NK-92 treated with Interleukin-12 subunit alpha and Interleukin-12 subunit beta, amount 100 ng/mL, for 24 hours (cell line): Measurements from ENCODE around the gene AMOTL1.
"Not testable (repeated sequence)": the region's sequence is repeated elsewhere in the genome, so short reads cannot be mapped to it uniquely, and the experiment has no call there.

ENCODE experiments used
- DNase-seq: peaks from one replicate; lab custom pipeline; 2025; lab: John Stamatoyannopoulos, UW

The AMOTL1 gene

DNA sequence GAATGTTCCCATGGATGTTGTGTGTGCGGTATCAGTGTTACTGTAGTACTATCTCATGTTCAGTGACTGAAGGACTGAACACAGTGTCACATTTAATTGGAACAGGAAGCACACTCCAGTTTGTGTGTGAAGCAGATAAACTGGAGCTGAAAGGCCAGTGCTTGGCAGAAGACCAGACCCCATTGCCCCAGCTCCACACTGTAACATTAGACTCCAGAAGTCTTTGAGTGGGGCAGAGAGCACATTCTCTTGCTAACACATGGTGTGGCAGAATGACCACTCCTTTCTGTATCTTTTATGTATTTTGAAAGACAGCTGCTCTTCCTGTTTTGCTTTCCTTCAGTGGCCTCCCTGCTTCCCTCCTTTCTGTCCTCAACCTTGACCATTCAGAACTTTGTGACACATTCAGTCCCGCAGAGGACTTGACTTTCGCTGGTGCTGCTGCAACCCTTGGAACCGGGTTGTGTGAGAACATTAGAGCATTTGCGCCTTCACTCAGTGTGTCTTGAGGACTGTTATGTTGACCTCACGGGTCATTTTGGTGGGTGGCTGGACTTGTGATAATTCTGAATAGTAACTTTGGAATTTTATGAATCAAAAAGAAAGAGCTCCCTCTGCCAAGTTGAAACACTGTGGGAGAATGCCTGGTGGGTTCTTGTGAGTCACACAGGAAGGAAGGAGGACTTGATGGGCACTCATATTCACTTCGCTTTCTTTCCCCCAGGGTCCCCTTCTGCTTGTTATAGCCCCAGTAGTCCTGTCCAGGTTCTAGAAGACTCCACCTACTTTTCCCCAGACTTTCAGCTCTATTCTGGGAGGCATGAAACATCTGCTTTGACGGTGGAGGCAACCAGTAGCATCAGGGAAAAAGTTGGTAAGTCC, 26.4 kb downstream of the AMOTL1 start:
- no peak for DNase-seq

GRCh38 chr11:94795476-94796189, 27.5 kb downstream of the AMOTL1 start:
- no peak for DNase-seq

DNA sequence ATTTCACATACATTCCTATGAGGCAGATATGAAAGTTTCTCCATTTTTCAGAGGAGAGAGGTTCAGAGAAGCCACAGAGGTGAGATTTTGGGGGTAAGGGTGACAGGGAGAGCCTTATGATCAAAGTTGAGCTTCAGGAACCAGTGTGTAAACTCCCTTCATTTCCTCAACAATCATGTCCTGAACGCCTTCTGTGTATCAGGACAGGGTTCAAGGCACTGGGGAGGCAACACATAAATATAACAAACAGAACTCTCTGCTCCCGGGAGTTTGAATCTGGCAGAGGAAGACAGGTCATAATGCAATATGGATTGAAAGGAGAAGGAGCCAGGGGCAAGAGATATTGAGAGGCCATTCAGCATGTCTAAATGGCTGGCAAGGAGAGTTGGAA, 28.0 kb downstream of the AMOTL1 start:
- no peak for DNase-seq

GRCh38 chr11:94796863-94797262, 28.7 kb downstream of the AMOTL1 start:
- DNase-seq = no peak

DNA sequence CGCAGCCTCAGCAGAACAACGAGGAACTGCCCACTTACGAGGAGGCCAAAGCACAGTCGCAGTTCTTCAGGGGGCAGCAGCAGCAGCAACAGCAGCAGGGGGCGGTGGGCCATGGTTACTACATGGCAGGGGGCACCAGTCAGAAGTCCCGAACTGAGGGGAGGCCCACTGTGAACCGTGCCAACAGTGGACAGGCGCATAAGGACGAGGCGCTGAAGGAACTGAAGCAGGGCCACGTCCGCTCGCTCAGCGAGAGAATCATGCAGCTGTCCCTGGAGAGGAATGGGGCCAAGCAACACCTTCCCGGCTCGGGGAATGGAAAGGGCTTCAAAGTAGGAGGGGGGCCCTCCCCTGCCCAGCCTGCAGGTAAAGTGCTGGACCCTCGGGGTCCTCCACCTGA, 31.6 kb downstream of the AMOTL1 start:
- DNase-seq = no peak

DNA sequence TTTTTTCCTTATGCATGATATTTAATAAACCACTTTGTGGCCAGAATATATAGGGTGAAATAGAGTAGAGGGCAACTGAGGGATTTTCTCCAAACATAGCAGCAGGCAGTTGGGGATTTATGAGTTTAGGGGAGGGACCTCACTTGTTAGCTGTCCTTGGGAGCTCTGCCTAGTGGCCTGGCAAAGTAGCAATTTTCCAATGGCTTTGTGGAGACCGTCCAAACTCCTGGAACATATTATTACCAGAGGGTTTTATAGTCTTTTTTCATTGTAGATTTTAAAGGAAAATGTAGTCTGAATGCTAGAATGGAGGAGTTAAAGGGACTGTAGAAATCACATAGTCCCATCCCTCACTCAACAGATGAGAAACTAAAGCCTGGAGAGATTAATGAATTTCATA, 32.3 kb downstream of the AMOTL1 start:
- no peak for DNase-seq

DNA sequence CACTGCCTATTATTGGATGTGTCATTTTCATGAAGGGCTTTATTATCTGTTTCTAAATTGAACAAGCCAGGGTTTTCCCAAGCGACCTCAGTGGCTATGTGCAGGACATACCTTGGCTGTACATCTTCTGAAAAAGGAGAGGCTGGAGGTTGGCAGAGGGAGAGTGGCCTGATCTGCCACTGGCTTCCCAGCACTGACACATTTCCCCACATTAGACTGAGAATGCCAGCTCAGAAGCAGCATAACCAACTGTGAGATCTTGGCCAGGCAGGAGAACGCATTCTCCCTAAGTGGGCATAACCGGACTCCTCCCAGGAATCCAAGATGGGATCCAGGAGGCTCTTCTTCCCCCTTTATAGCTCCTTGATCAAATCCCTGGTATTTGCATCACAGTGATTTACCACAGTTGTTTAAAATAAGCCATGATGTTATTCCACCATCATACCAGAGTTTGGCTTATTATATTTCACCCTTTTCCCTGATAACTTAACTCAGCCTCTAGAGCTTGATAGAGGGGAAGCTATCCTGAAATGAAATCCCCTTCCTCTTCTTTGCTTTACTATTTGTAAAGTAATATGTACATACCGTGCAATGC, 33.8 kb downstream of the AMOTL1 start:
- DNase-seq = no peak

GRCh38 chr11:94802501-94802900, 34.3 kb downstream of the AMOTL1 start:
- no peak for DNase-seq

GRCh38 chr11:94803491-94803890, 35.3 kb downstream of the AMOTL1 start:
- DNase-seq = no peak

DNA sequence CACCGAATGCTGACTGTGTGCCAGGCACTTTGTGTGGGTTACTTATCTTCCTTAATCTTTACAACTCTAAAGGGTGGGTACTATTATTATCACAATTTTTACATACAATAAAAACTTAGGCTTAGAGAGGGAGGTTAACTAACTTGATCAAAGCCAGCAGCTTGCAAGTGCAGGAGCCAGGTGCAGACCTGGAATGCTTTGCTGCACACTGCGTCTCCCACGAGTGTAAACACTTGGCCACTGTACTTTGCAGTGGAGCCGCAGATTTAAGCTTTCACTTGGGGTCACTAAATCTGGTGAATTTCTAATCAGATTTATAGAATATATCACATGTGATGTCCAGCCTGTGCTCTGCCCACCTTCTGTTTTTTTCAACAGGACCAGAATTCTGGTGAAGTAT, 36.7 kb downstream of the AMOTL1 start:
- no peak for DNase-seq

- DNase-seq = no peak
Observed at GRCh38 chr11:94806014-94806413, 37.9 kb downstream of the AMOTL1 start.

DNA sequence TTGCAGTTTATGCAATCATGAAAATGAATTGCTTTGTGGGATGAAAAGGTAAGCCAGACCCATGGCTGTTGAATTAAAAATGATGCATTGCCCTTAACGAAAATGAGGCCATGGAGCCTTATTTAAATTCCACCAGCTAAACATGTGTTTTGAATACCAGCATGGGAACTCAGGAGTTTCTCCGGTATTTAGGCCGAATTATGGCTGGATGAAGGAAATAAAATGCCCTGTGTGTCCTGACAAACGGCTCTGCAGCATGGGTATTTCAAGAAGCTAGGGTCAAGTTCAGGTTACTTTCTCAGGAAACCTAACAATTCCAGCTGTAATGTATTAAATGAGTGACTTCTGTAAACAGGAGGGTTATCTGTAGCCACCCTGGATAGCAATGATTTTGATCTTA, 38.3 kb downstream of the AMOTL1 start:
- no peak for DNase-seq

- DNase-seq = no peak
Observed at GRCh38 chr11:94809251-94809650, 41.1 kb downstream of the AMOTL1 start.

DNA sequence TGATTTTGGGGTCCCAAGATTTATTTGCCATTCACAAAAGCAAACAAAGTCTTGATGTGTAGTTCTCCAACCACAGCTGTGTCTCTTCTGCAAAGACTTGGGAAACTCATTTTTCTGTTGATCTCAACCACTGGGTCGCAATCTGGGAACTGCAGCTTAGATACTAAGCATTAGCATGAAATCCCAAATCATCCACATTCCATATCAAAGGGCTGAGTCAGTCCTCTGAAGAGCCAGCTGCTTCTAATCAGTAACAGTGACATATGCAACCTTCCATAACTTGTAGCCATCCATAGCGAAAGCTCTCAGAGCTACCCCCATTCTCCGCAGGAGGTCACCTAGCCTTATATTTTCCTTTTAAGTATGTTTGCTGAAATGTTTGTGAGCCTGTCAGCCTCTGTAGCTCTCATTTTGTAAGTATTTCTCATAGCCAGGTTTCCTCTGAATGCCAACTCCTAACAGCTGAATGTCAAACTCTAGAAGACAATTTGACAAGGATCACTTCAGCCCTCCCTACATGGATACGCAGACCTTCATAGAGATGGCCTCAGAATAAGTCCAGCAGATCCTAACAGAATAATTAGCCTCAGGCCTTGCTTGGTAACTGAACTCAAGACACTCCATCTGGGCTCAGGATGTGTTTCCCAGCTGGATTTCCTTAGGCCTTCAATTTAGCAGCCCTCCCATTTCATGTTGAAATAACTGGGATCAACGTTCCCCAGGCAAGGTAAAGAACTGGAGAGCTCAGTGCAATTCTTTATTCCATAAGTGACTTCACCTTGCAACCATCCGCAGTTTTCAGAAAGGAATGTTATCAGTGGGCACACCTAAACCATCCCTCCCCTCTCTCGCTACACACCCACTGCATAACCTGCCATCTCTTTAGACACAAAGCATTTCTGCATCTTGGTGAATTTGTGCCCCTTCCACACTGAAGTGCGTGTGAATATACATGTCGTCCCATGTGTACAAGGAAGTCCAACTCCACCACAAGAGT, 44.9 kb downstream of the AMOTL1 start:
- not testable (repeated sequence) for DNase-seq

DNA sequence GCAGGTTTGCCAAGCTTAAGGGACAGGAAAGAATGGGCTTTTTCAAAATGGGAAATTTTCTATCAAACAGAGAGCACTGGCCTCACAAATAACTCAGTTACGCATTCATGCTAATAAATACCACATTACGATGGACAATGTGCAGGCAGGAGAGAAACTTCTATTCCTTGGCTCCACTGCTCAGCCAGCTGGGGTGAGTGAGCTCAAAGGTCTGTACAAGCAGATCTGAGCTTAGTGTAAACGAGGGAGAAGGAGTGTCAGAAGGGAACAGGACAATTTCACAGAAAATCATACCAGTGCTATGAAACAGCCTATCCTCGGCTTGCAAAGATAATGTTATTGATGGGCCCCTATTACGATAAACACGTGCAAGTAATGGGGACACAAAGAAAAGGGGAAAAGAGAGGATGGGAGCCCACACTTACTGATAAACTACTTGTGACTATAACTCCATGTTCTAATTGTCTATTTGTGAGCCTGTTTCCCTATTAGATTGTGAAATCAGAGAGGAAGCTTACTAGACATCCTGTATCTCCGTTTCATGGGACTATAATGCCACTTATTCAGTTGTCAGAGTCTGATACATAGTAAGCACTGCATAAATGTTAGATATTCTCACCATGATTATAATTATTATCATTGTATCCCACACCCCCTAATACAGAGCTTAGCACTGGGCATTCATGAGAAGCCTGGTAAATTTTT, 46.3 kb downstream of the AMOTL1 start:
- no peak for DNase-seq

DNA sequence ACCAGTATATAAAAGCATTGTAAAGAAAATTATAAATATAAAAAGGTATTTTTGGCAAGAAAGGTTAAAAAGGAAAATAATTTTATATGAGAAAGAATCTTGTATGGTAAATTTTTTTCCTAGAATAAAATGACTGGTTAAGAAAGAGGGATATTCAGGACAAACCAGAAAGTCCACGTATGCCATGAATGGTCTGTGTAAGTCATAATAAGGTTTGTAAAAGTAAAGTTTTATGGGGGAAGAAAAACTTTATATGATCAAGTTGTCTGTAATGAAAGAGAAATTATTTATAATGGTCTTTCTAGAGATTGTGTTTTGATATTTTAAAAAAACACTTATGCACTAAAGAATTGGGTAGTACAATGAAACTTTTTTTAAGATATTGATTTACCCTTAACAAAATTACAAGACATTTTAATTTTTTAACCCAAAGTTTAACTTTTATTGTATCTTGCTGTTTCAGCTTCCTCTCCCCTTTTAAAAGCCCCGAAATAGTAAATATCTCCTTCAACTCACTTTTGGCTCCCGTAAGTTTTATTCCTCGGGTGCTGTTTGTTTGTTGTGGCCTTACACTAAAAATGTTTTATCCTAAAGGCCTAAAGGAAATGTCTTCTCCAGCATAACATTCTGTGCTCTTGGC, 47.7 kb downstream of the AMOTL1 start:
- DNase-seq = no peak

- no peak for DNase-seq
Observed at GRCh38 chr11:94820480-94820879, 52.3 kb downstream of the AMOTL1 start.

GRCh38 chr11:94821439-94821838, 53.3 kb downstream of the AMOTL1 start:
- no peak for DNase-seq

GRCh38 chr11:94822080-94822479, 53.9 kb downstream of the AMOTL1 start:
- no peak for DNase-seq

DNA sequence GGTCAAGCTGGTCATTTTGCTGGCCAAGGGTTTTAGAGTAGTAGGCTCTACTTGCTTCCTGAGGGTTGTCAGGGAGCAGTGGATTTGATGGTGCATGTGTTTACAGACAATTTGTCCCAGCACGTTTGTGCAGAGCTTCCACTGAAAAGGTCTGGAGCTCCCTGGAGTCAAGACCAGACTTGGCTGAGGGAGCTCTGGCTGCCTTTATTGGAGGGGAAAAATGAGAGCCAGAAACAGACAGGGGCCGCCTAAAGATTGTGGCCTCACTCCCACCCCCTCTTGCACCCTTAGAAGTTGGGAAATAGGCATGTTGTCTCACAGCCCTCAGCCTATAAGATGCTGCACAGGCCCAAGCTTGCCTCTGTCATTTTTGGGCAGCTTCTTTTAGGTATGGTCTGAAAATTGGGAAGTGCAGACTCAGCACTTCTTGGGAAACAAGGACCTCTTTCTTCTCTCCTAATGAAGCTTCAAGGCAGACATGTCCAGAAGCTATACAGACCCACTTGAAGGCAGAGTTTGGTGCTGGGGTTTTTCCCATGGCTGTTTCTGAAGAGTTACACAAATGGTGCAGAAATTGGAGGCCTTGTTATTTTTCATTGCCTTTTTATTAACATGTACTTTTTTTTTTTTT, 55.1 kb downstream of the AMOTL1 start:
- DNase-seq = no peak
